GM10248 (cell line): ENCODE data around the gene FRMD1.

Source experiments
- CTCF ChIA-PET: fragments of 300-600 bp; sonication (Branson Sonifier 250); formaldehyde crosslinking; extraction: SDS; loops from one replicate; lab custom pipeline; 2021; ENCODE audit warnings: antibody characterized with exemption; lab: Yijun Ruan, JAX
- POLR2A ChIA-PET: fragments of 350-650 bp; sonication (Branson Sonifier 250); formaldehyde crosslinking; extraction: SDS; loops from one replicate; lab custom pipeline; 2020; ENCODE audit warnings: antibody characterized with exemption; lab: Yijun Ruan, JAX
- DNase-seq: peaks from one replicate; pipeline ENCODE4 v3.0.0; 2012; ENCODE audit errors: extremely low spot score
- CTCF ChIP-seq: IDR thresholded peaks from 2 replicates; pipeline ENCODE4 v1.5.1; 2012; ENCODE audit warnings: mild to moderate bottlenecking, low read depth; ENCODE audit errors: extremely low read depth, missing control alignments, control extremely low read depth

The FRMD1 gene

DNA sequence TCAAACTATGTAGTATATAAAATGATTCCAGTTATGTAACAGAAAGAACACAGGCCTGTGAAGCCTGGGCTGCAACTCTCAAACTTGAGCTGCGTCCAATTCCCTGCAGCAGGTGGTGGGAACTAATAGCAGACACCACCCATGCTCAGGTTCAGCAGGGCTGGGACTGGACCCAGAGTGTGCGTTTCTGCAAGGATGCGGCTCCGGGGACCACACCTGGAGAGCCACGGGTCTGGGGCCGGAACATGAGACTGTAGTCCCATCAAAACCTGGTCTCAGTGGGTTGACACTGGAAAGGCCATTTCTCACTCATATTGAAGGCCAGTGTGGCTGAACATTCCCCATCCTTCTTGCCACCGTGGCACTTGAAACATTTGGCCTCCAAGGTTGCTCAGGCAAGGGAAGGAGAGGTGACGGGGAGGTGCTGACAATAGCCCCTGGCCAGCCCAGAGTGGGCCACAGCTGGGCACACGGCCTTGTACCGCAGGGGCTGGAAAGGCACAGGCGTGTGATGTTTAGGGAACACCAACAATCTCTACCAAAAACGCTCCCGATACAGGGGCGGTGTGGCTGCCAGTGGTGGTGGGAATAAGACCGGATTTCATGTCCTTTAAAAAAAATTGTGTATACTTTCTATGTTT, 38.0 kb downstream of the FRMD1 start:
- CTCF ChIA-PET, result no interaction called here
- POLR2A ChIA-PET, result no interaction called here
- no peak for TF ChIP-seq CTCF
- DNase-seq, result no peak

DNA sequence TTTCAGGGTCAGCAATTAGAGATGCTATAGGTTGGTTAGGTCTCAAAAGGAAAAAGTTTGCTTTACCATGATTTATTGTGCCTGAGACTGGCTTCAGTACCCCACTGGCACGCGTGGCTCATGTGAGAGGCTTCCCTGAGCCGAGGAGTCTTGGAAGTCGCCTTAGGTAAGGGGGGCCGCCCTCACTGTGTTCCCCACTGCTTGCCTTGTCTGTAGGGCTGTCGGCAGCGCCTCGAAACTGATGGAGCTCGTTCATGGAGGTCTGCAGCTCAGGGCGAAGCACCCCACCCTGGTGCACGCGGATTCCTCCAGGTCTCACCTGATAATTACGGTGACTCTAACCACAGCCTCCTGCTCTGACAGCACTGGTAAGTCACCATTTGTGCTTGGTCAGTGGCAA, 39.2 kb downstream of the FRMD1 start:
- POLR2A ChIA-PET, result no interaction called here
- no peak for TF ChIP-seq CTCF
- CTCF ChIA-PET, result no interaction called here
- DNase-seq, result no peak

- DNase-seq, result no peak
- ChIA-PET CTCF (no interaction called here), POLR2A (no interaction called here)
- TF ChIP-seq CTCF, result no peak
These were observed 39.7 kb downstream of the FRMD1 start for GRCh38 chr6:168039301-168039700.

- ChIA-PET CTCF (interaction anchor here (1.3 kb wide), 1 partner anchor 10 kb away, joined by 3 read pairs; no protein-coding TSS in a partner anchor), POLR2A (no interaction called here)
- TF ChIP-seq CTCF, result no peak
- DNase-seq, result no peak
These were observed 40.4 kb downstream of the FRMD1 start for GRCh38 chr6:168038576-168039140.

GRCh38 chr6:168037856-168038255, 41.2 kb downstream of the FRMD1 start:
- POLR2A ChIA-PET, result no interaction called here
- DNase-seq, result no peak
- TF ChIP-seq CTCF, result no peak
- CTCF ChIA-PET, result interaction anchor here (1.3 kb wide), 1 partner anchor 9 kb away, joined by 3 read pairs; no protein-coding TSS in a partner anchor

GRCh38 chr6:168037242-168037641, 41.8 kb downstream of the FRMD1 start:
- no peak for DNase-seq
- no peak for TF ChIP-seq CTCF
- POLR2A ChIA-PET, result no interaction called here
- CTCF ChIA-PET, result no interaction called here
